ENCODE measurements around the gene DRD3.
A peak's percentile ranks its signal among the peaks of the same experiment; 100 is the strongest.

DNA sequence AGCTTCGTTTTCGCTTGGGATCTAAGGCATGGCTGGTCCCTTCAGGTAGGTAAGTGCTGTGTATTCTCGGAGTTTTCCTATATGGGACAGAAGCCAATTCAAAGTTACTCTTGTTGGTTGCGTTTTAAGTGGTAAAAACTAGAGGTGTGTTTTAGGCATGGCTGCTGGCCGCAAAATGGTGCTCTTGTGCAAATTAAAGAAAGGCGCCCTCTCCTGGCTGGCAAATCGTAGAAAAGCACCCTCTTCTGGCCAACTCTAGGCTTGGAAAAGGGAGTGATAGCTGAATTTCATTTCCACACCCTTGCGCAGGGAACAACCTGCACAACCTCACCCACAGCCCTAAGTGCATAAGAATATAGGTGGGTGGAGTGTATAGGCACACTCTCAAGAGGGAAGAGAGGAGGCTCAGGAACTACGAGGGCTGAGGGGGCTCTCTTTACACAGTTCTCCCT is 23.5 kb downstream of the DRD3 start:
- TF ChIP-seq EZH2 (IDR thresholded peaks at IDR 0.05; ENCODE audit: borderline replicate concordance, insufficient read depth, low read length, poor library complexity, severe bottlenecking) (no peak), POLR2AphosphoS5 (IDR thresholded peaks at IDR 0.05) (no peak), MXI1 (conservative IDR thresholded peaks at IDR 0.05; ENCODE audit: poor library complexity, severe bottlenecking) (no peak), EP300 (conservative IDR thresholded peaks at IDR 0.05; ENCODE audit: poor library complexity, severe bottlenecking) (no peak), TAF1 (IDR thresholded peaks at IDR 0.05; ENCODE audit: low read depth) (no peak), RAD21 (conservative IDR thresholded peaks at IDR 0.05) (no peak), SMC3 (conservative IDR thresholded peaks at IDR 0.05; ENCODE audit: poor library complexity) (peak; percentile 26)
- TF ChIP-seq, protein P1, sequence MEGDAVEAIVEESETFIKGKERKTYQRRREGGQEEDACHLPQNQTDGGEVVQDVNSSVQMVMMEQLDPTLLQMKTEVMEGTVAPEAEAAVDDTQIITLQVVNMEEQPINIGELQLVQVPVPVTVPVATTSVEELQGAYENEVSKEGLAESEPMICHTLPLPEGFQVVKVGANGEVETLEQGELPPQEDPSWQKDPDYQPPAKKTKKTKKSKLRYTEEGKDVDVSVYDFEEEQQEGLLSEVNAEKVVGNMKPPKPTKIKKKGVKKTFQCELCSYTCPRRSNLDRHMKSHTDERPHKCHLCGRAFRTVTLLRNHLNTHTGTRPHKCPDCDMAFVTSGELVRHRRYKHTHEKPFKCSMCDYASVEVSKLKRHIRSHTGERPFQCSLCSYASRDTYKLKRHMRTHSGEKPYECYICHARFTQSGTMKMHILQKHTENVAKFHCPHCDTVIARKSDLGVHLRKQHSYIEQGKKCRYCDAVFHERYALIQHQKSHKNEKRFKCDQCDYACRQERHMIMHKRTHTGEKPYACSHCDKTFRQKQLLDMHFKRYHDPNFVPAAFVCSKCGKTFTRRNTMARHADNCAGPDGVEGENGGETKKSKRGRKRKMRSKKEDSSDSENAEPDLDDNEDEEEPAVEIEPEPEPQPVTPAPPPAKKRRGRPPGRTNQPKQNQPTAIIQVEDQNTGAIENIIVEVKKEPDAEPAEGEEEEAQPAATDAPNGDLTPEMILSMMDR (IDR thresholded peaks at IDR 0.05; ENCODE audit: poor library complexity, severe bottlenecking): peak; percentile 40
- TF ChIP-seq, protein P2, sequence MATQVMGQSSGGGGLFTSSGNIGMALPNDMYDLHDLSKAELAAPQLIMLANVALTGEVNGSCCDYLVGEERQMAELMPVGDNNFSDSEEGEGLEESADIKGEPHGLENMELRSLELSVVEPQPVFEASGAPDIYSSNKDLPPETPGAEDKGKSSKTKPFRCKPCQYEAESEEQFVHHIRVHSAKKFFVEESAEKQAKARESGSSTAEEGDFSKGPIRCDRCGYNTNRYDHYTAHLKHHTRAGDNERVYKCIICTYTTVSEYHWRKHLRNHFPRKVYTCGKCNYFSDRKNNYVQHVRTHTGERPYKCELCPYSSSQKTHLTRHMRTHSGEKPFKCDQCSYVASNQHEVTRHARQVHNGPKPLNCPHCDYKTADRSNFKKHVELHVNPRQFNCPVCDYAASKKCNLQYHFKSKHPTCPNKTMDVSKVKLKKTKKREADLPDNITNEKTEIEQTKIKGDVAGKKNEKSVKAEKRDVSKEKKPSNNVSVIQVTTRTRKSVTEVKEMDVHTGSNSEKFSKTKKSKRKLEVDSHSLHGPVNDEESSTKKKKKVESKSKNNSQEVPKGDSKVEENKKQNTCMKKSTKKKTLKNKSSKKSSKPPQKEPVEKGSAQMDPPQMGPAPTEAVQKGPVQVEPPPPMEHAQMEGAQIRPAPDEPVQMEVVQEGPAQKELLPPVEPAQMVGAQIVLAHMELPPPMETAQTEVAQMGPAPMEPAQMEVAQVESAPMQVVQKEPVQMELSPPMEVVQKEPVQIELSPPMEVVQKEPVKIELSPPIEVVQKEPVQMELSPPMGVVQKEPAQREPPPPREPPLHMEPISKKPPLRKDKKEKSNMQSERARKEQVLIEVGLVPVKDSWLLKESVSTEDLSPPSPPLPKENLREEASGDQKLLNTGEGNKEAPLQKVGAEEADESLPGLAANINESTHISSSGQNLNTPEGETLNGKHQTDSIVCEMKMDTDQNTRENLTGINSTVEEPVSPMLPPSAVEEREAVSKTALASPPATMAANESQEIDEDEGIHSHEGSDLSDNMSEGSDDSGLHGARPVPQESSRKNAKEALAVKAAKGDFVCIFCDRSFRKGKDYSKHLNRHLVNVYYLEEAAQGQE (IDR thresholded peaks at IDR 0.05; ENCODE audit: borderline replicate concordance): no peak
